ENCODE measurements around the gene CHMP2A.

- TF ChIP-seq POLR2A (IDR thresholded peaks at IDR 0.05), result no peak
- TF ChIP-seq, protein P1, sequence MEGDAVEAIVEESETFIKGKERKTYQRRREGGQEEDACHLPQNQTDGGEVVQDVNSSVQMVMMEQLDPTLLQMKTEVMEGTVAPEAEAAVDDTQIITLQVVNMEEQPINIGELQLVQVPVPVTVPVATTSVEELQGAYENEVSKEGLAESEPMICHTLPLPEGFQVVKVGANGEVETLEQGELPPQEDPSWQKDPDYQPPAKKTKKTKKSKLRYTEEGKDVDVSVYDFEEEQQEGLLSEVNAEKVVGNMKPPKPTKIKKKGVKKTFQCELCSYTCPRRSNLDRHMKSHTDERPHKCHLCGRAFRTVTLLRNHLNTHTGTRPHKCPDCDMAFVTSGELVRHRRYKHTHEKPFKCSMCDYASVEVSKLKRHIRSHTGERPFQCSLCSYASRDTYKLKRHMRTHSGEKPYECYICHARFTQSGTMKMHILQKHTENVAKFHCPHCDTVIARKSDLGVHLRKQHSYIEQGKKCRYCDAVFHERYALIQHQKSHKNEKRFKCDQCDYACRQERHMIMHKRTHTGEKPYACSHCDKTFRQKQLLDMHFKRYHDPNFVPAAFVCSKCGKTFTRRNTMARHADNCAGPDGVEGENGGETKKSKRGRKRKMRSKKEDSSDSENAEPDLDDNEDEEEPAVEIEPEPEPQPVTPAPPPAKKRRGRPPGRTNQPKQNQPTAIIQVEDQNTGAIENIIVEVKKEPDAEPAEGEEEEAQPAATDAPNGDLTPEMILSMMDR (IDR thresholded peaks at IDR 0.05), result no peak
These were observed 959 bp downstream of the CHMP2A start for GRCh38 chr19:58553799-58554493.
